GM12873 (cell line): Measurements from ENCODE around the gene SORCS2.

Experiments
- TF ChIP-seq, protein P1 (sequence below): IDR thresholded peaks from 2 replicates; pipeline ENCODE4 v1.5.1; 2012; ENCODE audit warnings: low read depth, mild to moderate bottlenecking, moderate library complexity, low read length, control low read depth; ENCODE audit not compliant: insufficient read depth; ENCODE audit errors: missing control alignments

SORCS2 gene

DNA sequence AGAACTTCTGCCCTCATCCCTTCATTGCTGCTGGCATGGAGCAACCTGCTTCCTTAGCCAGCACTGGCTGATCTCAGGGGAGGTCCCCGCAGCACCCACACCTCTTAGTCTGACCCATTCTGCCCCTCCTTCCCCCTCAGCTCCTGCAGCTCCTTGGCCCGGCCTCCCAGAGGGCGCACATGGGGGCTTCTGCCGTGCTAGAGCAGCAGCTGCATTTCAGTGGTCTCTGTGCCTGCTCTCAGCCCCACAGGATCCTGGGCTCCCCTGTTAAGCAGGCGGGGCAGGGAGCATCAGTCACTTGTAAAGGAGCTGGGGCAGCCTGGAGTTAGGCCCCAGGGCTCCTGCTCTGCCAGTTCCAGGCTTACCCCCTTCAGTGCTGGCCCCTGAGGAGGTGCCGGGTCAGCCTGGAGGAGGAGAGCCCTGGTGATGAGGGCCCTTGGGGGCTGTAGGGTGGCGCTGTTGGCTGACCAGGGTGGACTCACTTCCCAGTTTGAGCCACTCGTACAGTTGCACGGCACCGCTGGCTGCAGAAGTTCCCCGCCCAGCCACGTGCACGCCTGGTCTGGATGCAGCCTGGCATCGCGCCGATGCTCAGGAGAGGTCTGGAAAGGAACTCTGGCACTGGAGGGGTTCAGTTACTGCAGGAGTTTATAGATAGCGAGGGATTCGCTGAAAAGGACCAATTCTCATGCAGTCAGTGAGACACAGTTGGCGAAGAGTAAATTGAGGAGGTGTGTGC lies 327.5 kb downstream of the SORCS2 start:
- TF ChIP-seq, protein P1, sequence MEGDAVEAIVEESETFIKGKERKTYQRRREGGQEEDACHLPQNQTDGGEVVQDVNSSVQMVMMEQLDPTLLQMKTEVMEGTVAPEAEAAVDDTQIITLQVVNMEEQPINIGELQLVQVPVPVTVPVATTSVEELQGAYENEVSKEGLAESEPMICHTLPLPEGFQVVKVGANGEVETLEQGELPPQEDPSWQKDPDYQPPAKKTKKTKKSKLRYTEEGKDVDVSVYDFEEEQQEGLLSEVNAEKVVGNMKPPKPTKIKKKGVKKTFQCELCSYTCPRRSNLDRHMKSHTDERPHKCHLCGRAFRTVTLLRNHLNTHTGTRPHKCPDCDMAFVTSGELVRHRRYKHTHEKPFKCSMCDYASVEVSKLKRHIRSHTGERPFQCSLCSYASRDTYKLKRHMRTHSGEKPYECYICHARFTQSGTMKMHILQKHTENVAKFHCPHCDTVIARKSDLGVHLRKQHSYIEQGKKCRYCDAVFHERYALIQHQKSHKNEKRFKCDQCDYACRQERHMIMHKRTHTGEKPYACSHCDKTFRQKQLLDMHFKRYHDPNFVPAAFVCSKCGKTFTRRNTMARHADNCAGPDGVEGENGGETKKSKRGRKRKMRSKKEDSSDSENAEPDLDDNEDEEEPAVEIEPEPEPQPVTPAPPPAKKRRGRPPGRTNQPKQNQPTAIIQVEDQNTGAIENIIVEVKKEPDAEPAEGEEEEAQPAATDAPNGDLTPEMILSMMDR: no peak

DNA sequence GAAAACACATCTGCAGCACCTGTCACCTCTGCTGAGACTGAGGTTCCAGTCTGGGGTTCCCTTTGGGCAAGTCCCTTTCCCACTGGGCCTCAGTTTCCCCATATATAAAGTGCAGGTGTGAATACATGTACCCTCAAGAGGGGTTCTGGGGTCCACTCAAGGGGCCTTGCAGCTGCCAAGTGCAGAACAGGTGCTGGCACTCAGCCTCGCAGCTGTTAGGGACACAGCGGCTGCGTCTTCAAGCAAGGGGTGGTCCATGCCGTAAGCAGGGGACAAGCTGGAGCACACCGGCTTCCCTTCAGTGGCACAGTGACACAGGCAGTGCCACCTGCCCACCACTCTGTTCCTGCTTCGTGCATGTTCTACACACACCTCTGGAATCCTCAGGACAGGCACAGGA lies 329.3 kb downstream of the SORCS2 start:
- TF ChIP-seq, protein P1: no peak

GRCh38 chr4:7522452-7523220 lies 330.3 kb downstream of the SORCS2 start:
- TF ChIP-seq, protein P1: no peak

DNA sequence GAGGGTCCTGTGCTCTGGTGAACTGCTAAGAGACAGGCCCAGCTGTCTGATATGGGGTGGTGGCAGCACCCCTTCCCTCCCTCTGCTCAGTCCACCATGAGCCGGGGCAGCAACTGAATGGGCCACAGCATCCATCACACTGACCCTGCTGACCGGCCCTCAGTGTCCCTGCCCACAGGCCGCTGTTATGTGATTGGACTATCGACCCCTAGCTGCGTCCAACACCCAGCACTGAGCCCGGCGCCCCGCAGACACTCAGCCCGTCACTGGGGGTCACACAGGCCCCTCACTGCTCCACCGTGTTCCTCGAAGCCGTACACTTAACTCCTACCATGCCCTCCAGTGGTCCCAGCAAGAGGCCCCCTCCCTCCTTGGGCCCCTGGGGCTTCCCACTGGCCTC lies 331.2 kb downstream of the SORCS2 start:
- TF ChIP-seq, protein P1: no peak

GRCh38 chr4:7524064-7524682 lies 331.8 kb downstream of the SORCS2 start:
- TF ChIP-seq, protein P1: no peak

DNA sequence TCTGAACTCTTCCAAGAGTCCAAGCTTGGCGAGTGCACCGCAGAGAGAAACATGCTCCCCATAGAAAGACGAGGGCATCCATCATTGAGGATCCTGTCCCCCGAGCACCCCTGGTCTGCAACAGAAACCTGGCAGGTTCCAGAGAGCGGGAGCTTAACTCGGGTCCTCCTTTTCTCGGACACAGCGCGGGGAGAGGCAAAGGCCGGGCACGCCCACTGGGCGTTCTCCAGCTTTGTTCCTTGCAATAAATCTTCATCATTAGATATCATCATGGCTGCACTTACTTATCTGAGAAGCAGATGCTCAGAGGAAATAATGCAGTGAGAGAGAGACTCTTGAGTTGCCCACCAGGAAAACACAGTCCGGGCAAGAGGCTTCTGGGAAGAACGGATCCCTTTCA lies 332.5 kb downstream of the SORCS2 start:
- TF ChIP-seq, protein P1: no peak

DNA sequence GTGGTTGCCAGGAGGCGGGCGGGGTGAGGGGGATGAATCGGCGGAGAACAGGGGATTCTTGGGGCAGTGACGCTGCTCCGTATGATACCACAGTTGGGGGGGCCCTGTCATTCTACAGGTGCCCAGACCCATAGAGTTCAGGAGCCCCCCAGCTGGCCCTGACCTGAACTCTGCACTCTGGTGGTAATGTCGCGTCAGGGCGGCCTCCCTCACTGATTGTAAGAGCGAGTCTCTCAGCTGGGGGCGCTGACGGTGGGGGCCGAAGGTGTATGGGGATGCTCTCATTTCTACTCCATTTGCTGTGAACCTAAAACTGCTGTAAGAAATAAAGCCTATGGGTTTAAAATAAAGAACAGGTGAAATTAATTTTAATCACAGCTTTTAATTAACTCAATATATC lies 334.2 kb downstream of the SORCS2 start:
- TF ChIP-seq, protein P1: no peak
